Panc1 (cell line): ENCODE data around the gene CCNL2. TPM values are rescaled to one million over a fixed set of nuclear protein-coding genes. Genes with fewer than 3 reads are reported as not detected.
A peak's percentile ranks its signal among the peaks of the same experiment; 100 is the strongest.

Experiments
- ATAC-seq: fragments of 200-7000 bp; cut with Tn5 transposase; 2 replicates; pipeline ENCODE4 v1.9.1; 2020; ENCODE audit warnings: mild to moderate bottlenecking, moderate library complexity
- BruUV-seq: library from RNA; stranded (reverse); fragments of 400-500 nt; replicated peaks from 2 replicates; lab custom pipeline; 2021; lab: Mats Ljungman, UMichigan
- CTCF ChIA-PET: fragments of 300-600 bp; sonication (Branson Sonifier 250); formaldehyde crosslinking; loops from one replicate; lab custom pipeline; 2022; ENCODE audit warnings: antibody characterized with exemption; lab: Charles Lee
- POLR2A ChIA-PET: fragments of 300-600 bp; sonication (Branson Sonifier 250); formaldehyde crosslinking; loops from one replicate; lab custom pipeline; 2022; ENCODE audit warnings: antibody characterized with exemption; lab: Charles Lee
- DNase-seq: peaks from one replicate; pipeline ENCODE4 v3.0.0-alpha.2; 2010; ENCODE audit warnings: low read depth, low spot score
- H3K27ac ChIP-seq: 2 replicates; pipeline ENCODE4 v1.5.1; 2011; ENCODE audit warnings: mild to moderate bottlenecking, low read length, inconsistent platforms
- H3K27me3 ChIP-seq: fragments of 200-500 bp; sonication (Bioruptor generic); 2 replicates; pipeline ENCODE4 v1.6.0; 2014; ENCODE audit warnings: low read length, inconsistent platforms; ENCODE audit not compliant: control insufficient read depth, insufficient read depth
- H3K36me3 ChIP-seq: fragments of 200-500 bp; sonication (Bioruptor generic); 2 replicates; pipeline ENCODE4 v1.5.1; 2014; ENCODE audit warnings: inconsistent platforms, mild to moderate bottlenecking, low read length, moderate library complexity; ENCODE audit not compliant: control insufficient read depth, insufficient read depth
- H3K4me1 ChIP-seq: 2 replicates; pipeline ENCODE4 v1.5.1; 2011; ENCODE audit warnings: inconsistent platforms, mild to moderate bottlenecking, low read length, moderate library complexity; ENCODE audit not compliant: control insufficient read depth, insufficient read depth
- H3K4me3 ChIP-seq, 2 experiments: 2 replicates each; pipeline ENCODE4 v1.5.1; 2011 to 2012; ENCODE audit warnings: low read depth in 2 of 2, low read length in 2 of 2, mild to moderate bottlenecking in 2 of 2, inconsistent platforms in 1 of 2, moderate library complexity in 1 of 2
- H3K9me3 ChIP-seq: fragments of 200-500 bp; sonication (Bioruptor generic); 2 replicates; pipeline ENCODE4 v1.5.1; 2014; ENCODE audit warnings: low read depth, mild to moderate bottlenecking, inconsistent platforms, low read length, moderate library complexity; ENCODE audit not compliant: control insufficient read depth, insufficient read depth
- POLR2AphosphoS5 ChIP-seq: IDR thresholded peaks from 2 replicates; pipeline ENCODE4 v1.6.1; 2012; ENCODE audit warnings: mild to moderate bottlenecking, low read depth, low read length, moderate library complexity
- REST ChIP-seq, 2 experiments: IDR thresholded peaks; 2 replicates each; pipeline ENCODE4 v1.6.1; 2011 to 2012; ENCODE audit warnings: low read depth in 2 of 2, control low read depth in 1 of 2, low read length in 1 of 2, mild to moderate bottlenecking in 1 of 2, moderate library complexity in 1 of 2; ENCODE audit not compliant: insufficient read depth in 1 of 2
- SIN3A ChIP-seq: IDR thresholded peaks from 2 replicates; pipeline ENCODE4 v1.6.1; 2012; ENCODE audit warnings: low read depth, mild to moderate bottlenecking, low read length, moderate library complexity, borderline replicate concordance; ENCODE audit not compliant: insufficient read depth
- TCF7L2 ChIP-seq: IDR thresholded peaks from 2 replicates; pipeline ENCODE4 v1.6.1; 2011; ENCODE audit warnings: mild to moderate bottlenecking, low read depth, low read length, inconsistent platforms
- in situ Hi-C: cut with HindIII; loops from 2 replicates; pipeline ENCODE4 v1.10.0; 2016; ENCODE audit warnings: low sequenced_read_pairs, low pct_unique_long_range_greater_than_20kb
- intact Hi-C: fragments of 100-400 bp; cut with micrococcal nuclease; formaldehyde crosslinking; loops from one replicate; pipeline ENCODE4 v1.10.0; 2022; ENCODE audit not compliant: unreplicated experiment
- total RNA-seq: library from RNA; stranded (reverse); gene quantifications from one replicate; pipeline ENCODE4 v1.2.1, GENCODE V29; 2021; ENCODE audit not compliant: unreplicated experiment
- TF ChIP-seq, protein P1 (sequence below): fragments of 450-650 bp; IDR thresholded peaks from 2 replicates; pipeline ENCODE4 v1.5.1; 2017; ENCODE audit warnings: mild to moderate bottlenecking

Gene CCNL2
- total RNA-seq, 1 experiment from 2014 or later, result 297 TPM

DNA sequence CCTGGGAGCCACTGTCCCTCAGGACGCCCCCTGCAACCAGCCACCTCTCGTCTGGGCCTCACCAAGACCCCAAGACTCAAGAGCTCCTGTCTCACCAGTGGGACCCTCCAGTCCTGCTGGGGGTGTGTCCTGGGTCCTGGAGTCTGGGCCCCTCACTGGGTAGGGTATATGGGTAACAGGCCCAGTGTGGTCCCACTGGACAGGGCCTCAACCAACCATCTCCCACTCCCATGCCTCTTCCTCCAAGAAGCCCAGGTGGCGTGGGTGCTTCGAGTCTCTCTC lies 35.6 kb upstream of the CCNL2 start:
- POLR2A ChIA-PET, result interaction anchor here (0.5 kb wide), 1 partner anchor 137 kb away, joined by 5 read pairs; no protein-coding TSS in a partner anchor
- TF ChIP-seq SIN3A, result no peak
- no peak for TF ChIP-seq TCF7L2
- no peak for TF ChIP-seq REST (IDR thresholded peaks at IDR 0.05; ENCODE audit: insufficient read depth in 1 of 2, low read depth in 2 of 2, low read length in 1 of 2)
- no peak for TF ChIP-seq POLR2AphosphoS5
- TF ChIP-seq, protein P1, sequence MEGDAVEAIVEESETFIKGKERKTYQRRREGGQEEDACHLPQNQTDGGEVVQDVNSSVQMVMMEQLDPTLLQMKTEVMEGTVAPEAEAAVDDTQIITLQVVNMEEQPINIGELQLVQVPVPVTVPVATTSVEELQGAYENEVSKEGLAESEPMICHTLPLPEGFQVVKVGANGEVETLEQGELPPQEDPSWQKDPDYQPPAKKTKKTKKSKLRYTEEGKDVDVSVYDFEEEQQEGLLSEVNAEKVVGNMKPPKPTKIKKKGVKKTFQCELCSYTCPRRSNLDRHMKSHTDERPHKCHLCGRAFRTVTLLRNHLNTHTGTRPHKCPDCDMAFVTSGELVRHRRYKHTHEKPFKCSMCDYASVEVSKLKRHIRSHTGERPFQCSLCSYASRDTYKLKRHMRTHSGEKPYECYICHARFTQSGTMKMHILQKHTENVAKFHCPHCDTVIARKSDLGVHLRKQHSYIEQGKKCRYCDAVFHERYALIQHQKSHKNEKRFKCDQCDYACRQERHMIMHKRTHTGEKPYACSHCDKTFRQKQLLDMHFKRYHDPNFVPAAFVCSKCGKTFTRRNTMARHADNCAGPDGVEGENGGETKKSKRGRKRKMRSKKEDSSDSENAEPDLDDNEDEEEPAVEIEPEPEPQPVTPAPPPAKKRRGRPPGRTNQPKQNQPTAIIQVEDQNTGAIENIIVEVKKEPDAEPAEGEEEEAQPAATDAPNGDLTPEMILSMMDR, result no peak
- no peak for DNase-seq
- in situ Hi-C loops (no loop called here), intact Hi-C loops (loop anchor here (5.0 kb wide), 1 partner anchor 32 kb away; no protein-coding TSS in a partner anchor)
- no peak for ATAC-seq
- no TSS peak for BruUV-seq
- H3K9me3 ChIP-seq, result no peaks in the 10 kb centered on the region
- peak overlapping the region; percentile 99 for H3K27ac ChIP-seq
- H3K27me3 ChIP-seq, result no peaks in the 10 kb centered on the region
- no peaks in the 10 kb centered on the region; the same call in 1 of the 2 replicates for H3K36me3 ChIP-seq
- peaks cover 62% of the 10 kb centered on the region for H3K4me1 ChIP-seq
- H3K4me3 ChIP-seq, result peak overlapping the region; percentile 45 to 76
- CTCF ChIA-PET, result no interaction called here

DNA sequence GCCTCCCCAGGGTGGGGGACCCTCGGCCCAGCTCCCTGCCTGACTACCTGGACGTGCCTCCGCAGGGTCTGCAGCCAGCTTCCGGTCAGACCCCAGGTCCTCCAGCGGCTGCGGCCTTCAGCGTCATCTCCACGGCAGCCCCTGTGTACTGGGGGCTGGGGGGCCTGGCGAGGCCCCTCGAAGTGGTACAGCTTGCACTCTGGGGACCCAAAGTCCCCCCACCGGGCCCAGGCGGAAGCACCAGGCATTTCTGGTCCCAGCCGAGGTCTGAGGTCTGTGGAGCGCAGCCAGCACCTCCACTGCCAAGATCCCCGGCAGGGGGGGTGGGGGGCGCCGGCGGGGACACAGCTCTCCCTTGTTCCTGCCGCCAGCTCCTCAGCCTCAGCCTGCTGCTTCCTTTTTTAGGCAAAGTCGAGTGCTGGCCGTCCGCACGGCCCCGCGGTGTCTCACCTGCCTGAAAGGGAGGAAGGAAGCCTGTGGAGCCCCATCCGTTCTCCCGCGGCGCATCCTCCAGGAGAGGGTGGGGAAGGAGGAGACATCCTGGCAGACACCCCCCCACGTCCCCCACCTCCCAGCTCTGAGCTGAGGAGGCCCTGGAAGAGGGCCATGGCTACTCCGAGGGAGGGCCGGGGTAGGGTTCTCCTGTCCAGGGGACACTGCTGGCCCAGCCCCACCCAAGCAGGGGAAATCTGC lies 35.1 kb upstream of the CCNL2 start:
- BruUV-seq, result no TSS peak
- CTCF ChIA-PET, result interaction anchor here (0.6 kb wide), 1 partner anchor 71 kb away, joined by 4 read pairs; no protein-coding TSS in a partner anchor
- DNase-seq, result no peak

GRCh38 chr1:1433804-1434130 lies 34.6 kb upstream of the CCNL2 start:
- no peaks in the 10 kb centered on the region for H3K9me3 ChIP-seq
- ChIA-PET CTCF (interaction anchor here (0.6 kb wide), 1 partner anchor 72 kb away, joined by 4 read pairs; no protein-coding TSS in a partner anchor), POLR2A (interaction anchor here (0.5 to 0.6 kb wide), 2 partner anchors 124 to 475 kb away, joined by 4 to 11 read pairs; no protein-coding TSS in a partner anchor)
- intact Hi-C loops, result no loop called here
- H3K4me1 ChIP-seq, result peaks cover 69% of the 10 kb centered on the region
- peak; percentile 1; the same call in 1 of the 2 replicates for ATAC-seq
- DNase-seq, result no peak
- BruUV-seq, result no TSS peak
- no peaks in the 10 kb centered on the region for H3K36me3 ChIP-seq
- peak overlapping the region; percentile 99 for H3K27ac ChIP-seq
- H3K27me3 ChIP-seq, result no peaks in the 10 kb centered on the region
- H3K4me3 ChIP-seq, result peak overlapping the region; percentile 45 to 76
- in situ Hi-C loops, result no loop called here
- TF ChIP-seq REST (IDR thresholded peaks at IDR 0.05; ENCODE audit: insufficient read depth in 1 of 2, low read depth in 2 of 2, low read length in 1 of 2), result no peak
- TF ChIP-seq, protein P1, result no peak
- no peak for TF ChIP-seq SIN3A
- TF ChIP-seq POLR2AphosphoS5, result no peak
- no peak for TF ChIP-seq TCF7L2

More for the DNA sequence above, 35.1 kb upstream of the CCNL2 start:
- intact Hi-C loops (no loop called here), in situ Hi-C loops (no loop called here)
- H3K4me3 ChIP-seq, result peak overlapping the region; percentile 45 to 76
- POLR2A ChIA-PET, result interaction anchor here (0.5 to 0.6 kb wide), 2 partner anchors 136 to 474 kb away, joined by 4 to 5 read pairs; no protein-coding TSS in a partner anchor
- TF ChIP-seq TCF7L2 (peak; percentile 90), POLR2AphosphoS5 (no peak; the same call in 1 of the 2 replicates)
- no peaks in the 10 kb centered on the region for H3K36me3 ChIP-seq
- no peaks in the 10 kb centered on the region for H3K27me3 ChIP-seq
- H3K27ac ChIP-seq, result peak overlapping the region; percentile 99
- no peak for ATAC-seq
- peaks cover 67% of the 10 kb centered on the region for H3K4me1 ChIP-seq
- H3K9me3 ChIP-seq, result no peaks in the 10 kb centered on the region
